Adipose tissue (tissue), 3 donors: ENCODE results near the gene IER2. TPM values are rescaled to one million over a fixed set of nuclear protein-coding genes. Genes with fewer than 3 reads are reported as not detected.
"Not testable (repeated sequence)": the region's sequence is repeated elsewhere in the genome, so short reads cannot be mapped to it uniquely, and the experiment has no call there.

Source experiments
- H3K27ac ChIP-seq: one replicate; pipeline ENCODE4 v1.5.1; 2013; ENCODE audit warnings: low read depth, low read length
- WGBS, 3 donors: extraction: QIAGEN DNeasy Blood & Tissue Kit; methylation state at CpG; one replicate each; pipeline ENCODE4 v1.1.7; 2013; 5-methylcytosine and 5-hydroxymethylcytosine counted together
- polyA plus RNA-seq, 3 donors: library from polyadenylated mRNA; stranded (reverse); fragments of 200-250 nt; gene quantifications; one replicate each; pipeline ENCODE4 v1.2.3, GENCODE V29; 2013
- donor health status: healthy with polysubstance abuse.
- donor health status: Bipolar disorder and iron deficiency.
- donor health status: healthy.

The IER2 gene
- polyA plus RNA-seq, 3 donors, result 65.5 to 532 (median 190) TPM

DNA sequence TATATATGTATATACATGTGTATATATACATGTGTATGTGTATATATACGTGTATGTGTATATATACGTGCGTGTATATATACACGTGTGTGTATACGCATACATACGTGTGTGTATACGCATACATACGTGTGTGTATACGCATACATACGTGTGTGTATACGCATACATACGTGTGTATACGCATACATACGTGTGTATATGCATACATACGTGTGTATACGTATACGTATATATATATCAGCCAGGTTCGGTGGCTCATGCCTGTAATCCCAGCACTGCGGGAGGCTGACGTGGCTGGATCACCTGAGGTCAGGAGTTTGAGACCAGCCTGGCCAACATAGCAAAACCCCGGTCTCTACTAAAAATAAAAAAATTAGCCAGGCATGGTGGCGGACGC lies 34.7 kb downstream of the IER2 start:
- not testable (repeated sequence) for H3K27ac ChIP-seq
- WGBS, 3 donors, result 76 to 94% (median 84%) methylated on average over 23 of the region's 23 CpGs

DNA sequence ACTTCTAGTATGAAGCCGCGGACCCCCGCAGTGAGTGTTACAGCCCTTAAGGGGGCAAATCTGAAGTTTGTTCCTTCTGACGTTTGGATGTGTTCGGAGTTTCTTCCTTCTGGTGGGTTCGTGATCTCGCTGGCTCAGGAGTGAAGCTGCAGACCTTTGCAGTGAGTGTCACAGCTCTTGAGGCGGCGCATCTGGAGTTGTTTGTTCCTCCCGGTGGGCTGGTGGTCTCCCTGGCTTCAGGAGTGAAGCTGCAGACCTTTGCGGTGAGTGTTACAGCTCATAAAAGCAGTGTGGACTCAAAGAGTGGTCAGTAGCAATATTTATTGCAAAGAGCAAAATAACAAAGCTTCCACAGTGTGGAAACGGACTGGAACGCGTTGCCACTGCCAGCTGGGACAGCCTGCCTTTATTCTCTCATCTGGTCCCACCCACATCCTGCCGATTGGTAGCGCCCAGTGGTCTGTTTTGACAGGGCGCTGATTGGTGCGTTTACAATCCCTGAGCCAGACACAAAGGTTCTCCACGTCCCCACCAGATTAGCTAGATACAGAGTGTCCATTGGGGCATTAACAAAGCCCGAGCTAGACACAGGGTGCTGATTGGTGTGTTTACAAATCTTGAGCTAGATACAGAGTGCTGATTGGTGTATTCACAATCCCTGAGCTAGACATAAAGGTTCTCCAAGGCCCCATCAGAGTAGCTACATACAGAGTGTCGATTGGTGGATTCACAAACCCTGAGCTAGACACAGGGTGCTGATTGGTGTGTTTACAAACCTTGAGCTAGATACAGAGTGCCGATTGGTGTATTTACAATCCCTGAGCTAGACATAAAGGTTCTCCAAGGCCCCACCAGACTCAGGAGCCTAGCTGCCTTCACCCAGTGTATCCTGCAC lies 35.8 kb downstream of the IER2 start:
- not testable (repeated sequence) for H3K27ac ChIP-seq
- WGBS, 3 donors, result 80 to 87% (median 84%) methylated on average over 21 to 22 of the region's 22 CpGs

DNA sequence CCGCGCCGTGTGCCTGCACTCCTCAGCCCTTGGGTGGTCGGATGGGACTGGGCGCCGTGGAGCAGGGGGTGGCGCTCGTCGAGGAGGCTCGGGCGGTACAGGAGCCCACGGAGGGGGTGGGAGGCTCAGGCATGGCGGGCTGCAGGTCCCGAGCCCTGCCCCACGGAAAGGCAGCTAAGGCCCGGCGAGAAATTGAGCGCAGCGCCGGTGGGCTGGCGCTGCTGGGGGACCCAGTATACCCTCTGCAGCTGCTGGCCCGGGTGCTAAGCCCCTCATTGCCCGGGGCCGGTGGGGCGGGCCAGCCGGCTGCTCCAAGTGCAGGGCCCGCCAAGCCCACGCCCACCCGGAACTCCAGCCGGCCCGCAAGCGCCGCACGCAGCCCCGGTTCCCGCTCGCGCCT lies 36.5 kb downstream of the IER2 start:
- 92 to 96% (median 92%) methylated on average over 32 to 38 of the region's 38 CpGs for WGBS, 3 donors

DNA sequence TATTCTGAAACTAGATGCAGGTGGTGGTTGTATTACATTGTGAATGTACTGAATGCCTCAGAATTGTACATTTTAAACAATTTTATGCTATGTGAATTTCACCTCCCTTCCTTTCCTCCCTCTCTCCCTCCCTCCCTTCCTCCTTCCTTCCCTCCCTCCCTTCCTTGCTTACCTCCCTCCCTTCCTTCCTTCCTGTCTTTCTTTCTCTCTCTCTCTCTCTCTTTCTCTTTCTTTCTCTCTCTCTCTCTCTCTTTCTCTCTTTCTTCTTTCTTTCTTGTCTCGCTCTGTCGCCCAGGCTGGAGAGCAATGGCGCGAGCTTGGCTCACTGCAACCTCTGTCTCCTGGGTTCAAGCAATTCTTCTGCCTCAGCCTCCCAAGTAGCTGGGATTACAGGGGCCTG lies 37.2 kb downstream of the IER2 start:
- WGBS, 3 donors, result 89 to 94% (median 92%) methylated on average over 4 of the region's 4 CpGs
- no peak overlapping the region for H3K27ac ChIP-seq

More for the DNA sequence above, 36.5 kb downstream of the IER2 start:
- H3K27ac ChIP-seq, result not testable (repeated sequence)

DNA sequence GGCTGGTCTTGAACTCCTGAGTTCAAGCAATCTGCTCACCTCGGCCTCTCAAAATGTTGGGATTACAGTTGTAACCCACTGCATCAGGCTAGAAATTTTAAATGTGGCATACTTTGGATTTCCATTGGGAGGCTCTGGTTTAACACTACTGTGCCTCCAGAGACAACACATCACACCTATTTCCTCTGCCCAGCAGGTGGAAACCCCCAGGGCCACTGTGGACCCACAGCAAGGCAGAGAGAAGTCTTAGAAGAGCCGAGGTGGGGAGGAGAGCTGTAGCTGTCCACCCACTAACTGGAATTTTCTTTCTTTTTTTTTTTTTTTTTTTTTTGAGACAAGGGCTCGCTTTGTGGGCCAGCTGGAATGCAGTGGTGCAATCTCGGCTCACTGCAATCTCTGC lies 39.4 kb downstream of the IER2 start:
- no peak overlapping the region for H3K27ac ChIP-seq
- 86 to 88% (median 88%) methylated on average over 2 to 4 of the region's 4 CpGs for WGBS, 3 donors

DNA sequence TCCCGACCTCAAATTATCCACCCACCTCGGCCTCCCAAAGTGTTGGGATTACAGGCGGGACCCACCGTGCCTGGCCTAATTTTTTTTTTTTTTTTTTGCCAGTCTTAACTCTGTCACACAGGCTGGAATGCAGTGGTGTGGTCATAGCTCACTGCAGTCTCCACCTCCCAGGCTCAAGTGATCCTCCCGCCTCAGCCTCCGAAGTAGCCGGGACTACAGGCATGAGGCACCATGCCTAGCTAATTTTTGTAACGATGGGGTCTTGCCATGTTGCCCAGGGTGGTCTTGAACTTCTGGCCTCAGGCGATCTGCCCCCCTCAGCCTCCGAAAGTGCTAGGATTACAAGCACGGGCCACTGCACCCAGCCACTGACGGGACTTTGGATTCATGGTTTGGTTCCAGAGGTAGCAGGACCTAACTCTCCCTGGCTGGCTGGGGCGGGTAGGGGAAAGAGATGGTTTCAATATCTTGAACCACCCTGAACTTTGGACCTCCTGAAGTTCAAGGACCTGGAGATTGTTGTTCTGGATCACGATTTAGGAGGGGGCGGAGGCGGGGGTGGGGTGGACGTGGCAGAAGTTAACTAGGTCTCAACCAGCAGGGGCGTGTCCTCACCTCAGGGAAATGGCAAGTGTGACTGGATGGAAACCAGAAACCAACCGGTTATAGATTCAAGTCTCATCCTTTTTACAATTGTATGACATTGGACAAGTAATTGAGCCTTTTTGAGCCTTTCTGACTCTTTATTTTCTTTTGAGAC lies 40.8 kb downstream of the IER2 start:
- no peak overlapping the region for H3K27ac ChIP-seq
- 77 to 85% (median 84%) methylated on average over 19 of the region's 19 CpGs for WGBS, 3 donors

GRCh38 chr19:13195678-13196077 lies 45.5 kb downstream of the IER2 start:
- H3K27ac ChIP-seq, result no peak overlapping the region
- 29 to 79% (median 71%) methylated on average over 11 of the region's 11 CpGs for WGBS, 3 donors

DNA sequence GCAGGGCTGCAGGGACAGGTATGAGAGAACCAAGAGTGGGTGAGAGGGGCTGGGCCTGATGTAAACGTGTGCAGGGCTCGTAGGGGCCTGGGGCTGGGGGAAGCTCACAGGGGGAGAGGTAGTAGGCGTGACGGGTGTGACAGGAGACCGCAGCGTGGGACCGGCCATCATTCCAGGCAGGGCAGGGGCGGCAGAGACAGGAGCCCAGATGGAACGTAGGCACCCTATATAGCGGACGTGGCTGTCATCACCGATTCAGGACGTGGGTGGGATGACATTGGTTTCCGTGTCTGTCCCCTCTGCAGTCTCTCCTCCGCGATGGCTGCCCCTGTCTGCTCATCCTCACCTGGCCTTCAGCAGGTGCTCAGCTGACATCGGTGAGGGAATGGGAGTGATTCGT lies 48.4 kb downstream of the IER2 start:
- H3K27ac ChIP-seq, result no peak overlapping the region
- 85 to 89% (median 85%) methylated on average over 16 to 18 of the region's 18 CpGs for WGBS, 3 donors

DNA sequence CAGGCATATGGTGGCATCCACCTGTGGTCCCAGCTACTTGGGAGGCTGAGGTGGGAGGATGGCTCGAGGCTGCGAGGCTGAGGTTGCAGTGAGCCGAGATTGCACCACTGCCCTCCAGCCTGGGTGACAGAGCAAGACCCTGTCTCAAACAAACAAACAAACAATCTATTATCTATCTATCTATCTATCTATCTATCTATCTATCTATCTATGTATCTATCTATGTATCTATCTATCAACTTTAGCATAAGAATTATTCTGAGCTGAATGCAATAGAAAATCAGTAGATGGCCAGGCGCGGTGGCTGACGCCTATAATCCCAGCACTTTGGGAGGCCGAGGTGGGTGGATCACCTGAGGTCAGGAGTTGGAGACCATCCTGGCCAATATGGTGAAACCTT lies 51.9 kb downstream of the IER2 start:
- not testable (repeated sequence) for H3K27ac ChIP-seq
- 95 to 96% (median 96%) methylated on average over 7 of the region's 7 CpGs for WGBS, 3 donors

Other genes starting within 250 kb of the IER2 start
- 1 to 10 TPM in 1 of 3 donors, under 1 TPM in 1, not detected in 1; 0.05 to 1.2 TPM for gene SYCE2, start 231.1 kb upstream of the IER2 start, polyA plus RNA-seq
- gene FARSA, start 216.7 kb upstream of the IER2 start, polyA plus RNA-seq, result 10 to 100 TPM; 34.0 to 47.6 (median 35.0) TPM
- 100 to 1,000 TPM; 215 to 433 (median 312) TPM for gene CALR, start 211.8 kb upstream of the IER2 start, polyA plus RNA-seq
- gene RAD23A, start 204.5 kb upstream of the IER2 start, polyA plus RNA-seq, result 100 to 1,000 TPM in 2 of 3 donors, 10 to 100 TPM in 1; 58.1 to 159 (median 133) TPM
- 10 to 100 TPM; 34.2 to 51.5 (median 38.2) TPM for gene GADD45GIP1, start 193.2 kb upstream of the IER2 start, polyA plus RNA-seq
- under 1 TPM; 0.04 to 0.11 (median 0.05) TPM for gene DAND5, start 180.8 kb upstream of the IER2 start, polyA plus RNA-seq
- gene NFIX, start 154.9 kb upstream of the IER2 start, polyA plus RNA-seq, result 10 to 100 TPM; 12.3 to 88.6 (median 77.6) TPM
- gene LYL1, start 47.6 kb upstream of the IER2 start, polyA plus RNA-seq, result 10 to 100 TPM in 1 of 3 donors, 1 to 10 TPM in 2; 1.9 to 10.3 (median 7.9) TPM
- gene TRMT1, start 33.7 kb upstream of the IER2 start, polyA plus RNA-seq, result 10 to 100 TPM; 25.0 to 38.9 (median 36.7) TPM
- 10 to 100 TPM in 2 of 3 donors, 1 to 10 TPM in 1; 7.9 to 21.0 (median 16.1) TPM for gene NACC1, start 32.1 kb upstream of the IER2 start, polyA plus RNA-seq
- 10 to 100 TPM; 34.5 to 69.2 (median 63.1) TPM for gene STX10, start within 50 bp of the IER2 start, polyA plus RNA-seq